NCI-H748 treated with DMSO at 0.1 percent for 48 hours (cell line): ENCODE data around the gene PLSCR5.

Source experiments
- DNase-seq: peaks from one replicate; lab custom pipeline; 2025; lab: John Stamatoyannopoulos, UW

The PLSCR5 gene, protein sequence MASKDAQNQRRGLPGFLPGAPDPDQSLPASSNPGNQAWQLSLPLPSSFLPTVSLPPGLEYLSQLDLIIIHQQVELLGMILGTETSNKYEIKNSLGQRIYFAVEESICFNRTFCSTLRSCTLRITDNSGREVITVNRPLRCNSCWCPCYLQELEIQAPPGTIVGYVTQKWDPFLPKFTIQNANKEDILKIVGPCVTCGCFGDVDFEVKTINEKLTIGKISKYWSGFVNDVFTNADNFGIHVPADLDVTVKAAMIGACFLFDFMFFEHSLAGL

DNA sequence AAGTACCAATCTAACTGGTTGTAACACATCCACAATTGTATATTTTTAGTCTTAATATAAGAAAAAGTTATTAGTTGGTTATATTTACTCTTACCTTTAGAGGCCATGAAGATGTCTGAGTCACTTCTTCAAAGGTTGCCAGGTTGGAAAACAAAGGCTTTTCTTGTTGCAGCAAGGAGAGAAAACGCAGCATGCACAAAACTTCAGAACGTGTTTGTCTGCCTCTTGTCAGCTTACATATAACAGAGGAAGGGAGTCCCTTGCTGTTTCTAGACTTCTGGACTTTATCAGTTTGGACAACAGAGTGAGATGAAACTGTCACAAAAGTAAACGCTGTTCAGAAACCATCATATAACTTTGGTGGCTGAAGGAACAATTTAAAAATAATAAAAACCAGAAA lies at the start of gene PLSCR5:
PLSCR5 (minus strand) TSS at position 241 of the 400 bp plus-strand sequence; CDS start at position 107, 134 bp downstream.
- no peak for DNase-seq

DNA sequence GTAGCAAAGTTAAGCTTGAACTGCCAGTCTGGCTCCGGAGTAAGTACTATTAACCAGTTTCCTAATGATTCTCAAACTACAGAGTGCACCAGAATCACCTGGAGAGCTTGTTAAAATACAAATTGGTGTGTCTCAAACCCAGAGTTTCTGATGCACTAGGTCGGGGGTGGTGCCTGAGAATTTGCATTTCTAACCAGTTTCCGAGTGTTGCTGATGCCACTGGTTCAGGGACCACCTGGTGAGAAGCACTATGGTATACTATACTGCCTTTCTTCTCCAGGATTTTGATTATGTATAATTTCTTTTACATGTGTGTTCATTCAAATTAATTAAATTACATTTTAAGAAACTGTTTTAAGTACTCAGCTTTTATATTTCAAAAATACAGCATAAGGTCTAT lies 48.8 kb upstream of the PLSCR5 start:
- no peak for DNase-seq

DNA sequence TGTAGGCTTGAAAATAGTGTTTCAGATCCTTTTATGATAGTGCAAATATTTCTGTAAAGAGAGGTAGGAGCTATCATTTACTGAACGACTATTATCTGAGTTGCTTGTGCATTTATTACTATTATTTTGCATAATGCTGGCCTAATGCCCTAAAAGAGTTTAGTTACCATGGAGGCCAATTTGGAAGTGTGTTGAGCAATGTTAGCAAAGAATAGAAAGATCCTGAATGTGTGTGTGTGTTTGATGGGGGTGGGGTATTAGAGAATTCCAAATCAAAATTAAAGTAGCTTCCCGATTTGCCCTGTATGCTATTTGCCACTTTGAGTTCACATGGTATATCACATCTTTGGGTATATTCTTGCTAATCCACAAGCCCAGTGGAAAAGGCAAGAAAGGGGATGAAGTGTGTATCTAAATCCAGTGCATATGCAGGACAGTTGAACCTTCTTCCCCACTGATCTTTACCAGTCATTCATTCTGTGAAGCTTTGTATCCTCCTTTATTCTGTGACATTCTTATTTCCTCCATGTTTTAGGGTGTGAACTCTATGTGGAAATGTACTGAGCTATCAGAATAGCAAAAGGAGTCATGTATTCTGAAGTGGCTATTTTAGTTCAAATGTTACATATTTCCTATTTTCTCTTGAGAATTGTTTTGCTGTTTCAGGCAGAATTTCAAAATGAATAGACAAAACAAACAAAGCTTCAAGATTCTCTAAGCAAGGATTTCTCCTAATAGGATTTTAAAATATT lies 45.7 kb upstream of the PLSCR5 start:
- DNase-seq, result no peak

DNA sequence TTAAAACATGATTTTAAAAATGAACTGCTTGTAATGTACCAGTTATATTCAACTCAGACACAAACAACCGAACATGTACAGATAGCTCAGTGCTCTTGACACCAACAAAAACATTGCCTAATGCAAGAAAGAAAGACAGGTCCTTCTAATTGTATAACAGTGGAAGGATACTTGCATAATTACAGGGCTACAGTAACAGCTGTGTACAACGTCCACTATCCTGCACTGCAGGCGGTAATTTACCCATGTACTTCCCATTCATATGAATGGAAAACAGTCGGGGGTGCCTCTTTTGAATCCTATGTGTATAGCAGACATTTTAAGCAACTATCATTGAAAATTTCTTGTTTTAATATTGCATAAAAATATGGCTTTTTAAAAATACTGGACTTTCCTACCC lies 41.1 kb upstream of the PLSCR5 start:
- DNase-seq, result peak; percentile 84

DNA sequence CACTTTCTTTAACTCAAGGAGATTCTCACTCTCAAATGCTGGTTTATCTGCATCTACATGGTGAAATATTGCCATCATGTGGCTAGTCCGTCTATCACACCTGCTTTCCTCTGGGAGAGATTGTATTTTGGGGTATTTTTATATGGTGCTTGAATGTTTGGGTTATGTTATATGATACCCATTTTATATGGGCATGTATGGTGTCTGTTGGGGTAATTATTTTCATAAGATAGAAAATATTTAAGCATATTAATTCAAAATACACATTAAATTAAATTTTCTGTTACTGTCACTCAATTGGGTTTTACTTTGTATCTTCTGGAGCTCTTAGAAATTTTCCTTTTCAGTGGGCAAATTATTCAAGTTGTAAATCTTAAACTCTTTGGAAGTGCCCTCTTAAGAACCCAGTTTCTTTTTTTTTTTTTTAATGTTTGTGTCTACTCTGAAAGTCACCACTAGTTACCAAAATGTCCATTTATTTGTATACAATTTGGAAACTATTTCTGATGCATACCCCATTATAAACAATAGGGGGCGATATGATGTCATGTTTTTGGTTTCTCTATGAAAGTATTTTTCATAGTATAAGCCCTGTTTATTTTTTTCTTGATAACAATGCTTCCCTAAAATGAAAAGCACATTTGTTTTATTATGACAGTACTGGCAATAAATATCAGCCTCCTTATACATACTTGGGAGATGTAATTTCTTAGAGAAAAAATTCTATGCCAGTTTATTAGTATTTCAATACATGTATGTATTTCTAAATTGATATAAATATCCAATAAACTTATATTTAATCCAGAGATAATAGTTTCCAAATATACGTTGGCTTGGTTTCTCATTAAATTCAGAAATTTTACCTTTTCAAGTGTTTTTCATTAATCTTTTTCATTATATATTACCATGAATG lies 36.1 kb upstream of the PLSCR5 start:
- DNase-seq, result peak; percentile 27

DNA sequence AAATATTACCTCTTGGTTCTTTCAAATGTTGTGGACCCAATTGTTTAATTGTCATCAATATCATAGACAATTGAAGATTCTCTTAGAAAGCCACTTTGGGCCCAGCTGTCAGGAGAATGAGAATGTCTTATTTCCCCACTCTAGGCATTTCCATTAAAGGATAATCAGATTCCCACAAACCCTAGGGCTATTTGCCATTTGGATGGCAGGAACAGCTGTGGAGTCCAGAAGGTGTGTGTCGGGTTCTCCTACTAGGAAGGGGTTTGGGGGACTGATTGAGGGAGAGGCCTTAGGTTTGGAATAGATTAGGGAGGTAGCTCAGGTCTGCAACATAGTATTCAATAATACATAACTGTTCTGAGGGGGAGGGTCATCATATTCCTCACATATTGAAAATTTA lies 35.2 kb upstream of the PLSCR5 start:
- DNase-seq, result no peak

DNA sequence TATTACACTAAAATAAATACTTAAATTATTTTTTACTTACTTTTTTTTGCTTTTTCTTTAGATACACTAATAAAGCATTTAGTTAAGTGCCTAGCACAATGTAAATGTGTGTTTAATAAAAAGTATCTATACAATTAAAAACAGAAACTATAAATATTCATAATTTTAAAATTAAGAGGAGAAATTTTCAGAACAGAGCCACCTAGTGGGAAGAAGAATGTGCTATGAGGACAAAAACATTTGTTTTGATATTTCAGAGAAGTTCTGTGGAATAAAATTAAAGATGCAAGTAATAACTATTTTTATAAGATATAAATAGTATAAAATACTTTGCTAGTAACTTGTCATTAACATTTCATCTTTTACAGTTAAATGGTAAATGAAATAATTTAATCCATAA lies 33.6 kb upstream of the PLSCR5 start:
- no peak for DNase-seq

DNA sequence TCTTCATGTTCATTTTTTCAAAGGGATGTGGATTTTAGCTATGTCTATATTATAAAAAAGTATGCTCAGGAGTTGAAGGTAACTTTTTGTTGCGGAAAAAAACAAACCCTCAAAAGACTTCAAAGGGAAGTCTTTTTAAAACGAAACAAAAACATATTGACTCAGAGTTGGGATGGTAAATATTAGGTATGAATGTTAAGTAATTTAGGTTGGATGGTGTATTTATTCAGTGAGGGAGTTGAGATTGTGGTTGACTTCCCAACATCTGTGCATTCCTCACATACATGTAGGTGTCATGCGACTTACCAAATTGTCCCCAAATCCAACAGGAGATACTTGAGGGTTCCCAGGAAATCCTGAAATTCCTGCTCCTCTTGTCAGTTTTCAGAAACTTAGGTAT lies 32.7 kb upstream of the PLSCR5 start:
- no peak for DNase-seq

DNA sequence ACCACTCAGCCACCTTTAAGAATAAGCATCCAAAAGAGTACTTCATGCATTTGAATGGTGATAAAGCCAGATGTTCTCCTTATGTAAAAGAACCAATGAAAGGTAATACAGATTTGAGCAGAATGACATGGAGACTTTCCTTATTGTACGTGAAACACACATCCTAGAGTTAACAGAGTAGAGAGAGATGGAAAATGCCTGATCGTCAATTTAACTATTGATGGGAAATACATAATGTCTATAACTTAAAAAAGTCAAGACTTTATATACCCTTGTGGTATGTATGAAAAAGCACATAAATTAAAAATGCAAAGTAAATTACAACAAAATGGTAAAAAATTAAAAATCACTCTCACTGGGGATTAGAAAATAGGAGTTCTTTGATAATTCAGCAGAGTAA lies 31.7 kb upstream of the PLSCR5 start:
- DNase-seq, result no peak

DNA sequence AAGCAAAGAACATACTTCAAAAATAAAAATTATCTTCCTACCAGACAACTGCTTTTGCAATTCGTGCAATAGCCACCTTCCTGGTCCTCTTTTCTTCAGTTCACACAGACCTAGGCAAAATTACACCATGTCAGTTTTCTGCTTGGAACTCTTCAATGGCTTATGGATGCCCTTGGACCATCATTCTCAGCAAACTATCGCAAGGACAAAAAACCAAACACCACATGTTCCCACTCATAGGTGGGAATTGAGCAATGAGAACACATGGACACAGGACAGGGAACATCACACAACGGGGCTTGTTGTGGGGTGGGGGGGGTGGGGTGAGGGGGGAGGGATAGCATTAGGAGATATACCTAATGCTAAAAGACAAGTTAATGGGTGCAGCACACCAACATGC lies 29.2 kb upstream of the PLSCR5 start:
- no peak for DNase-seq

DNA sequence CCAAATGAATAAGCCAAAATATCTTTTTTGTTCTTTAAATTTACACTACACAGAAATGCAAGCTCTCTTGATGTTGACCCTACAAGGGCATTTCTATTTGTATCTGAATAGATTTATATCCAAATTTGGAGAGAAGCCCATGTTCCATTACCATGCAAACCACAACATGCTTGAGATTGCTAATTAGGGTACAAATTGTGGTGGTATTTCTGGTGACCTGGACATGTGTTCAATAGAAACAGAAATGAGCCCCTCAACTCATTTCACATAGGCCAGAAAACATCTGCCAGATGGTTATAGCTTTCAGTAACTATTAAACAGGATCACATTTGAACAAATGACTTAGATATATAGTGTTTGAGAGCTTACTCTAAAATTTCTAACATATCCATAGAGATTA lies 23.5 kb upstream of the PLSCR5 start:
- no peak for DNase-seq

DNA sequence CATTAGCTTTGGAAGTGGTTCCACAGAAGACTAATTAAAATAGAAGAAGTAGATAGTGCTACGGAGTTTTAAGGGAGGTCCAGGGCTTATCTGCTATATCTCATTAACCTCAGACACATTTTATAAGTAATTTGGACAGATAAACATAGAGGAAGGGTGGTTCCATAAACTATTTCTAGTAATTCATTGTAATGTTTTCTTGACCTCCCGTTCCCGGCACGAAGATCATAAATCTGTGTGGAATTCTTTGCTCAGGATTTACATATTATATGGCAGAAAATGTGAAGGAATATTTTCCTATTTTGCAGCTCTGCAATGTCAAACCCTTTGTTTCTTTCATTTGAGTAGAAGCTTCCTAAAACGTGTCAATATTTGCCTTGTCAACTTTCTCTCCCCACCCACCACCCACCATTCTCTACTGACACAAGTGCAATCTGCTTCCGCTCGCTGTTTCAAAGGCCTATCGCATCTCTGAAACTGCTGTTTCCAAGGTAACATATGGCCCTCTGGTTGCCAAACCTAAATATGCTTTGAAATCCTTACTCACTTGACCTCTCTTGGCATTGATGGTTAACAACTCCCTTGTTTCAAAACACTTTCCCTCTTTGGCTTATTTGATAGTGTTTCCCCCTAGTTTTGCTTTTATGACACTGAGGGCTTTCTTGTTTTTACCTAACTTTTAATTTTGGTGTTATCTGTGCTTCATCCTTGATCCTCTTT lies 21.4 kb upstream of the PLSCR5 start:
- DNase-seq, result peak; percentile 88

DNA sequence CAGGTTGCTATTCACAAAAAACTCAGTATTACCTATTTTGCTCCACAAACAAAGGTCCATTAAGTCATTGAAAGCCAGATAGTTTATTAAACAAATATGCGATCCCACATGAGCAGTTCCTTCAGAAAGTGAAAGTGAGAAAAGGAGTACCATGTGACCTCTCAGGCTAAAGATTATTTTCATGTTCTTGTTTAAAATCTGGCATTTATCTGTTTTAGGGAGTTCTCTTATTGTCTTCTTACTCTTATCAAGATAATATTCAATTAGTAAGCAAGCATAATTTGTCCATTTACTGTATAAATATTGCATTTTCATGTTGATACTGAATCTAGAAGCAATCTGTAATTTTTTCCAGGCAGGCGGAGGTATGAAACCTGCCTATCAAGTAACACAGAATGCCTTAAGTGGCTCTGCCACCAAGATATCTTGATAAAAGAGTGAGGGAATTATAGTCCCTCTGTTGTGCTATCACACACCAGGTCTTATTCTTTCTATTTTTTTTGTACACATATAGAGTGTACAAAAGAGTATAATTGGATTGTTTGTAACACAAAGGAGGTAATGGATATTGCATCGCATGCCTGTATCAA lies 20.1 kb upstream of the PLSCR5 start:
- no peak for DNase-seq

DNA sequence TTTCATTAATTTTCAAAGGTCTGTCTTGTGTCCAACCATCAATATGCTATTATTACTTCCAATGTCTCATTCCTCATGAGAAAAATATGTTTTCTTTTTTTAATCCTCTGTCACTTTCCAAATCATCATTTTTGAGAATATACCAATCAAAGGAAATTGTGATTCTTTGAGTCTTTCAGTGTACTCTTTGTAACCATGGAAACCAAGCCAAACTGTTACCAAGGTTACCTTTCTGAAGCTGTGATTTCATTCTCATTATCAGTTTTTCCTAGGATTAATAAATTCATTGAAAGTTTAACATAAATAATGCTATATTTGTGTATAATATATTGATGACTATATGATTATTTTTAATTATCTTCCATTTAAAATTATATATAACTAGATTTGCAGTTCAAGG lies 16.6 kb upstream of the PLSCR5 start:
- no peak for DNase-seq

DNA sequence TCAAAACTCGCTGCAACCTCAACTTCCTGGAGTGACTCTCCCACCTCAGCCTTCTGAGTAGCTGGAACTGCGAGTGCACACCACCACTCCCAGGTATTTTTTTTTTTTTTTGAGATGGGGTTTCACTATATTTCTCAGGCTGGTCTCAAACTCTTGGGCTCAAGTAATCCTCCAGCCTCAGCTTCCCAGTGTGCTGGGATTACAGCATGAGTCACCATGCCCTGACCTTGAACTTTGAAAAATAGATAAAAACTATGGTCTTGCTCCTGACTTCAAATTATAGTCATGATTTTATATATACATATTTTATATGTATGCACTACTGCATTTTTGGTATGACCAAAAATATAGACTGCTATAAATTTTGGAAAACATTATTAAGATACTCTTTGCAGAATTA lies 6.9 kb upstream of the PLSCR5 start:
- no peak for DNase-seq

DNA sequence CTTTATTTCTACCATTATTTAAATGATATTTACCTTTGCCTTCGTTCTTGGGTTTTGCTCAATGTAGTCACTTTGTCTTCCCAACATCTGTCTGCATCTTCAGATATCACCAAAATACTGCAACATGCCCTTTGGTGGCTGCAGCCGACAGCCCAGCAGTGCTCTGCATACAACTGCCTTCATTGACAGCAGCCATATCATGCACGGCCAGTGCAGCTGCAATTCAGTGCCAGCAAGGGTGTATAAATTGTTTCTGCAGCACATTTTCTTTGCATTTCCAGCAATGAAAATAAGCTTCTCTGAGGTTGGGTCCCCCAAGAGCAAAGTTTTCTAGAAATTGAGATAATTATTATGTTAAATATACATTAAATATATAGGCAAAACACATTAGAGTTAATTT lies 6.0 kb upstream of the PLSCR5 start:
- DNase-seq, result no peak

DNA sequence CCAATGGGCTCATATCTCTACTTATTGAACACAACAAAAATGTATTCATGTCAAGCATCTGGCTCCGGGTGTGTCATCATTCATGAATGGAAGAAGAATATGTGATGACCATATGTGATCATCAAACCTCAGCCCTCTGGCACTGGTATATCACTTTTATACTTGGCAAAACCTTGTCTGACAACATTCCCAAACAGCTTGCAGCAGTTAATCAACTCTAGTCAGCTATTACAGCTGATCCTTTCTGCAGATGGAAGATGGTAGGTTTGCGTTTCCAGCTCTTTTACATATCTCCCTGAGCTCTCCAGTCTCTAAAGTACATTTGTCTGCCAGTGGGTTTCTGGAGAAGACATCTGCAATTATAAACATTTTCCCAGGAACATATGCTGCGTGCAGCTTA lies 6.6 kb downstream of the PLSCR5 start:
- no peak for DNase-seq

DNA sequence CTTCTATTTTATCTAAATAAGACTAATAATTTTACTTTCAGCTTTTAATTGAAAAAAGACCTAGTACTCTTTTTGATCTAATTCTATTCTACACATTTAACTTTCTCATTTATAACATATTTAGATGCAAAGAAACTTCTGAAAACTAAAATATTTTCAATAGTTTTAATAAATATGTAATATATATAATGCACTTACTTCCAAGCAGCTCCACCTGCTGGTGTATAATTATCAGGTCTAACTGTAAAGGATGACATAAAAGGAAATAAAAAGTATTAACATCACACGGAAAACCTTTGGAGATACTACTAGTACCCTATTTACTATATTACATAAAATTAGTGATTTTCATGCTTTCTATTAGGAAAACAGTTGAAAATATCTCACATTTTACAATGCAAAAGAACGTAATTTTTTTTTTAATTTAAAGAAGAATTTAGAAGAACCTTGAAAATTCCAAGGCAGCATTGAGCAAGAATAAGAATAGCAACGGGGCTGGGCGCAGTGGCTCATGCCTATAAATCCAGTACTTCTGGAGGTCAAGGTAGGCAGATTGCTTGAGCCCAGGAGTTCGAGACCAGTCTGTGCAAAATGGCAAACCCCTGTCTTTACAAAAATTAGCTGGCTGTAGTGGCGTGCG lies 10.2 kb downstream of the PLSCR5 start:
- DNase-seq, result no peak

DNA sequence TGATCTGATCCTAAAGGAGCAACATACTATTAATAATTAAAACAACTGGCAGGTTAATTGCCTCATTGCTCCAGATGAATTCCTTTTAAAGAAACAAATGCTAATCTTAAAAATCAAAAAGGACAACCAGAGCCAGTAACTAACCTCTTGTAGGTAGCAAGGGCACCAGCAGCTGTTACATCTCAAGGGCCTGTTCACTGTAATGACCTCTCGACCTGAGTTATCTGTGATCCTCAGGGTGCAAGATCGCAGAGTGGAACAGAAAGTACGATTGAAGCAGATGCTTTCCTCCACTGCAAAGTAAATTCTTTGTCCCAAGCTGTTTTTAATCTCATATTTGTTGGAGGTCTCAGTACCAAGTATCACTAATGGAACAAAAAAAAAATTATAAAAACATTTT lies 11.4 kb downstream of the PLSCR5 start:
- DNase-seq, result no peak

DNA sequence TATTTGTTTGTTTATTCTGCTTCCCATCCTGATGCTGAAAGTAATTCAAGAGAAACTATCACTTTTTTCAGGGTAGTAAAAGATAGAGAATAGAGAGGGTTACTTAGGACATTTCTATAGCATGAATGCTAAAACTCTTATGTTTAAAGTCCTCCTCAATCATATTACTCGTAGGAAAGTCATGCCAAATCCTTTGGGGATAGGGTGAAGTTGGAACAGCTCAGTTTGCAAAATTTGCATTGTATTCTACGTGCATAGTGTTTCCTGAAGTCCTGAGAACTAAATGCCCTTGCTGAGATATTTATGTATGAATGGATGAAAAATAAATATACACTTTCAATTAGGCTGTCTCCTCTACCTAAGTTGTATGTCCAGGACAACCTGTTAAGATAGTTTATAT lies 14.6 kb downstream of the PLSCR5 start:
- DNase-seq, result no peak

DNA sequence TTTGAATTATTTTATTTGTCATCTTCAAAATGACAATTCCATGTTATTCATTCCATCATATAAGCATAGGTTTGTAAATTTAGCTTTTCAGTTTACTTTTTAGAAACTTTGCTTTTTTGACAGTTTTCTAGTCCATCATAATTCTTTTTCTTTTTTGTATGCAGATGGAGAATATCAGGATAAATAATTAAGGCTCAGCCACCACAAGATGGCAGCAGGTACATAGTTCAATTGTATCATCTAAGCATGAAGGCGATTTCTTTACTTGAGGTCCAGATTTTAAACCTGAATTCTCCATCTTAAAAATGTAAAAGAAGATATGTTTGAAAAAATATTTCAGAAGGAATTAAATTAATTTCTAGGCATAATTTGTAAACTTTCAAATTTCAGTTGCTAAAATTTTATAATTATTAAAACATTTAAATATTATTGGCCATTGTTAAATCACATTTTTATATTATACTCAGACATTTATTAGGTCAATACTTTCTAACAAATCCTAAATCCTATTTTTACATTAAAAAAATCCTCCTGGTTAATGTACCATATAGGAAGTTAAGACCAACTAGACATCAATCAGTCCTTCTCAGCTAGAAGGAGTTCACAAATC lies 15.1 kb downstream of the PLSCR5 start:
- DNase-seq, result peak; percentile 14
